Activated CD8-positive, alpha-beta memory T cell treated with anti-CD3 and anti-CD28 coated beads, Interleukin-2, amount 50 U/mL, for 4 hours (primary cell): ENCODE results near the gene SLCO2A1.

Experiments
- DNase-seq: peaks from one replicate; pipeline ENCODE4 v3.0.0-alpha.2; 2020

SLCO2A1 gene

DNA sequence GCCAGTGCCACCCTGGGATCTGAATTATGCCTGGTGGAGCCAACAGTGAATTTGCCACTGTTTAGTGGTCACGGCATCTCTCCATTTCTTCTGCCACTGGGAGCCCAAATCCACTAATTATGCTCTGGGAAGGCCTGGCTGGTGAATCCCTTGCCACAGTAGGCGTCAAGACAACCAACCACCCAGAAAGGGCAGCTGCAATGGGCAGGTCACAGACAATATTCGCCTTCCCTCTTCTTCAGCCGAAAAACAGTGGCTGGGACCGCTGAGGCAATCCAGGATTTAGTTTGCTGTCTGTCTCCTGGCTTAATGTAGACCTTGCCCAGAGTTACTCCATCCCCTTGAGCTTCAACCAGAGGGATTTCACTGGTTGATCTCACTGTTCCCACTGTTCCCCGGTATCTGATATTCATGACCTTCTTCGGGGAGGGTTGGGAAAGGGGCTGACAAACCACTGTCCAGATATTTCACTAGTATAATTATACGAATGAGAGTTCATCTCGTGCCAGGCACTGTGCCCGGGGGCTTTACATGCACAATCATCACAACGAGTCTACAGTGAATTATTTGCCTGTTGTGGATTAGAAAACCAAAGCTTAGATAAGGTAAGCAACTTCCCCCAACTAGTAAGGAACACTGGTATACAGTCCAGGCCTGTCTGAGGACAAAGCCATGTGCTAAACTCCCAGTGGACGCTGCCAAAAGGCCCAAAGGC lies 84.2 kb downstream of the SLCO2A1 start:
- DNase-seq: no peak

DNA sequence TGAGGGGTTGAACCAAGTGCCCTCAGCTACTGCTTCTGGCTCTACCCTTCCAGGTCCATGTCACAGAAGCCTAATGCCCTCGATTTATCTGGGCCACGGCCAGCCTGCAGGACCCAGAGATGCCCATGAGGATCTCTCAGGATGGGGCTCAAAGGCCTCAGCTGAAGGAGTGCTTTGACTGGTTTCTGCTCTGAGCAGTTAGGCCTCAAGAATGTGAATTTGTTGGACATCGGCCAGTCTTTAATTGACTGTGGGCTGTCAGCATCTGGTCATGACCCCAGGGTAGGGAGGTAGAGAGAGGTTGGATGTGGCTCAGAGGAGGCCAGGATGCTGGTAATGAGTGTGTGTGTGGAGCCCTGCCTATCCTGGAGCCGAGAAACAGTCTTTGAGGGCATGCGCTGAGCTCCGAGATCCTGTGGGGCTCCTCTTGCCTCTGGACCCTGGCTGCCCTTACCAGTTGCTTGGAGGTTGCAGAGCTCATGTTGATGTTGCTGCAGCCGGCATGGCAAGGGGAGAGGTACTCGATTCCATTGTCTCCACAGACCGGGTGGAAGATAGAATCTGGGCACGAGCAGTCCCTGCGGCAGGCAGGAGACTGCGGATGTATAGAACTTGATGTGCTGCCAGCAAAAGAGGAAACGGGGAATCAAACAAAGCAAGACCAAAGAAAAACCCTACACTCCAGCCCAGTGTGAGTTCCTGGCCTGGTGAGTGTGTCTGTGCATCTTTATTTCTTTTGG lies 84.9 kb downstream of the SLCO2A1 start:
- no peak for DNase-seq

DNA sequence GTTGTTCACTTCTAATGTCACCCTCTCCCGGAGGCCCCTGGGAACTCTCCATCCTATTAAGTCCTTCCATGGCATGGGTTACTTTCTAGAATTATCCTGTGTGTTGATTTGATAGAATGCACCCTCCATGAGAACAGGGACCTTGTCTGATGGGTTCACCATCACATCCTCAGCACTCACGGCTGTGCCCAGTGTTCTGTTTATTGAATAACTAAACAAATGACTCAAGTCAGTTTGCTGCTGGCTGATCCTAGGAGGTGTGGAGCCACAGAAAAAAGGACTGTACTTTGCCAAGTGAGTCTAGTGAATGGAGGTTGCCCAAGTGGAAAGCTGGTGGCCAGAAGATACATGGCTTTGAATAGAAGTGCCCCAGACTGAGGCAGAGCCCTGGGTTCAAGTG lies 85.5 kb downstream of the SLCO2A1 start:
- no peak for DNase-seq

DNA sequence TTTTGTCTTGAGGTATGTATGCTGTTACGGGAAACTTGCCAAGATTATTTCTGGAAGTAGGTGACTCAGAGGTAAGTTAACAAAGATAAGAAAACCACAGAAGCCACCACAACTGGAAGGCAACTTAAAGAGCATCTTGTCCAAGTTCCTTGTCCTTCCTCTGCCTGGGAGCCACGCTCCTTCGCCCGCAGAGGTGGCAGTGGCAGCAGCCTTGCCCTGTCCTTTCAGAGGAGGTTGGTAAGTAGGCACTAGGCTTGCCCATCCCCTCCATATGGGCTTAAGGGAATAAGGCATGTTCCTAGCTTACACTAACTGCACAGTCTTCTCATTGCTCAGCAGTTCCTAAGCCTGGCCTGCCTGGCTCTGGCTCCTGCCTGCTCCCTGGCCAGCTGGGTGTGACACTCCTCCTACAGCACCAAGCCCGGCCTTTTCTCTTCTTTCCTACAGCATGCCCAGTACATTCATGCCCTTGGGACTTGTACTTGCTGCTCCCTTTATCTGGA lies 86.0 kb downstream of the SLCO2A1 start:
- DNase-seq: no peak

DNA sequence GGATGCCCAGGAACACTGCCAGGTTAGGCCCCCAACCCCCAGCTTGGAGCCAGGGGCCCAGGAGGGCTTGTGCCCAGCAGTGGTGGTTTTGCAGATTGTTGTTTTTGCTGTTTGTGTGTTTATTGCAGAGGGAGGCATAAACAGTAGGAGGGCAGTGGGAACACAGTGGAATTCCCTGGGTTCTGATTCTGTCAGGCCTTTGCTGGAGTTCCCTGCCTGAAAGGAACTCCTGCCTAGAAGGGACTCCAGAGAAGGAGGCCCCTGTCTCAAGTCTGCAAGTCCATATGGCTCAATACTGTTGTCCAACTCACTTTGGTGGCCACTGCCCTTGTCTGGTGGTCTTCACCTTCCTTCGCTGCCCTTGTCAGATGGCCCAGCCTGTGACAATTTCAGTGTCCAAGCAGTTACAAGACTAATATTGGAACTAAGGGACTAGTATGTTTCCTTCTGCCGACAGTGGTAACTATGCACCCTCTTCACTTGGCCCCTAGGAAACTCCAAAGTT lies 86.6 kb downstream of the SLCO2A1 start:
- no peak for DNase-seq

DNA sequence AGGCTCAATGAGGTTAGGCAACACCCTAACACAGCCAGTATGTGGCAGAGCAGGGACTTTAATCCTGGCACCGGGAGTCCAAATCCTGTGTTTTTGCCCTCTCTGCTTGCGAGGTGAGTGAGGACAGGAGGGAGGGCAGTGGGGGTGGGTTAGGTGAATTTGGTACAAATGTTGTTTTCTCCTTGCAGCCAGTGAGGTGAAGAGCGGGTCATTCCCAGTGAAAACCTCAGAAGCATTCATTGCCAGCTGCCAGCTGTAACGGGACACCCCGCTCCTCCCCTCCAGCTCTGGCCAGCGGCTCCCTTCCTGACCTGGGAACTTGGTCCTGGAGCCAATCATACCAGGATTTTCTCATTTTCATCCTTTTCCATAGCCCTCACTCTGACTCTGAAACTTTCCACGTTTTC lies 88.3 kb downstream of the SLCO2A1 start:
- DNase-seq: no peak

DNA sequence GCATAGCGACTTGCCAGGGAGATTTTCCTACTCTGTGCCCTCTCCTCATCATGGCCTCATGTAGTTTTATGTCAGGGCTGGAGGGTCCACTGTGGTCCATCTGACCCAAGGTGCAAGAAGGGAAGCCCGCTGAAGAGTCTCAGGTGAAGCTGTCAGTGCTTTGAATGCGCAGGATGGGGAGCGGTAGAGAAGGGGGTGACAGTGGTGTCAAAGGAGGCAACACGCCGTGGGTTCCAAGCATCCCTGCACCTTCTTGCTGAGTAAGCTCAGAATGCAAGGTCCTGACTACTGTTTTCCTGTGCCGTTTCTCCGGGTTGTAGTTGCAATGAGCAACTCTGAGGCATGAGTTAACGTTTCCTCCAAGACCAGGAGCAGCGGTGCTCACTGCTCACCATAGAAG lies 89.2 kb downstream of the SLCO2A1 start:
- no peak for DNase-seq

DNA sequence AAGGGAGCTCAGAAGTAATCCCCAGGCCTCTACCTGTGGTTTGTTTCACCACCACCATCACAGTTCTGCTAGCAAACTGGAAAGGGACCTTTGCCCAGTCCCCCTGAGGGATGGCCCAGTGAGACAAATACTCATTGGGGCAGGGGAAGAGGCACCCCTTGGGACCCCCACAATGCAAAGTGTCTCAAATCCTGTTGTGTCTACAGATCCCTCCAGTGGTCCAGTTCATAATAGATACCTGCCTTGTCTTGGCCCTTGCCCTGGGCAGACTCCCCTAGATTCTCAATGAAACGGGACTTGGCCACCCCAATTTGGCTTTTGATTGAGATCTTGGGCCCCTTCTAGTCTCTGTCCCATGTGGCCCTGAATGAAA lies 90.3 kb downstream of the SLCO2A1 start:
- DNase-seq: no peak

DNA sequence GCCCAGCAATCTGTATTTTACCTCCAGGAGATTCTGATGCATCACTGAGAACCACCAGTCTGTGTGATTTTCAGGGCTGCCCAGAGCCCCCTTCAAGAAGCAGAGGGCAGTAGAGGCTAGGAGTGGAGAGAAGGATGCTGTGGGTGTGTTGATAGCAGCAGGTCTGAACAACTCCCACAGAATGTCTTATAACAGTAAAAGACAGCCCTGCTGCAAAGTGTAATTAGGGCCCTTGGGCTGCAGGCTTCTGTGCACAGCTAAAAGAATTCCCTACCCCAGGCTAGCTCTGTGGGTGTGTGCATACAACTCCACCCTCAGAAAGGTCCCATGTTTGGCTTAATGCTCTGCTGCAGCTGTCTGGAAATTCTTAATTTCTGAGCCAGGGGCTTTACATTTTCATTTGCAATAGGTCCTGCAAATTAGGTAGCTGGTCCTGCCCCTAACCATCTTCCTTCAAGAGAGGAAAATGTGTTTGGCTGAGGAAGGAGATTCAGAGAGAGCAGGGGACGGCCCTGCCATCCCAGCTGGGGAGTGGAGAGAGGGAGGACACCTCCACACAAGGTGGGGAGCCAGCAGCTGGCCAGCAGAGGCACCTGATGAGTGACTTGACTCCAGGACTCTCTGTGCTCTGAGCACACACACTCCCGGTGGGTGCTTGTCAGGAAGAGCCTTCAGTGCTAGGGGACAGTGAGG lies 90.8 kb downstream of the SLCO2A1 start:
- no peak for DNase-seq

DNA sequence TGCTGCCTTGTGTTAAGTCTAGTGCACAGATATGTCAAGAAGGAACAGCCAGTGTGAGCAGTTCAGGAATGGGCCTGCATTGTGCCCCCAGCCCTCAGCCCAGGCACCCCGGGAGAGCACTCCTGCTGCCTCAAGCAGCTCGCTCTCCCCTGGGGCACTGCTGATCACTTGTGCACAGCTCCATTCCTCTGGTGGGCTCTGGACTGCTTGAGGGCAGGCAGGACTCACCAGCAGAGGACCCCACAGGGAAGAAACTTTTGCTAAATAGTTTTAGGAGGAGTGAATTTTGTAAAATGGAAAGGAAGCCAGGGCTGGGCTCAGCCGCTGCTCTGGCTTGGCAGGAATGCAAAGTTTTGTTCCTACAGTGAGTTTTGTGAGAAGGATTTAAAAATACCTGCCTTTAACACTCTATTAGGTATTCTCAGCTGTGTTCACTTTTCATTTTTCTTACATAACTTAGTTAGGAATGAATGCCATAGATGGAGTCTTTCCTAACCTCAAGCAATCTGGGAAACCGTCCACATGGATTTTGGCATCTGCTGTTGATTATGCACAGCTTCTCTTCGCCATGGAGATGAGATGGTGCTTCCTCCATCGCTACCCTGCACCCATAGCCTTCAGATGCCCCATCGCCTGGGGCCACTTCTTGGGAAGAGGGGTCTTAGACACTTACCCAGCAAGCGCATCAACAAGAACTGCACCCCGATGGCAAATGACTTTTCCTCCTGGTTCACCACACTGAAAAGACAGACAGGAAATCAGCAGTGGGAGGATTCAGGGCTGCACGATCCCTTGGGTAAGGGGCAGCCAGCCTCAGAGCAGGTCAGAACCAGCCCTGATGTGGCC lies 91.7 kb downstream of the SLCO2A1 start:
- DNase-seq: no peak

DNA sequence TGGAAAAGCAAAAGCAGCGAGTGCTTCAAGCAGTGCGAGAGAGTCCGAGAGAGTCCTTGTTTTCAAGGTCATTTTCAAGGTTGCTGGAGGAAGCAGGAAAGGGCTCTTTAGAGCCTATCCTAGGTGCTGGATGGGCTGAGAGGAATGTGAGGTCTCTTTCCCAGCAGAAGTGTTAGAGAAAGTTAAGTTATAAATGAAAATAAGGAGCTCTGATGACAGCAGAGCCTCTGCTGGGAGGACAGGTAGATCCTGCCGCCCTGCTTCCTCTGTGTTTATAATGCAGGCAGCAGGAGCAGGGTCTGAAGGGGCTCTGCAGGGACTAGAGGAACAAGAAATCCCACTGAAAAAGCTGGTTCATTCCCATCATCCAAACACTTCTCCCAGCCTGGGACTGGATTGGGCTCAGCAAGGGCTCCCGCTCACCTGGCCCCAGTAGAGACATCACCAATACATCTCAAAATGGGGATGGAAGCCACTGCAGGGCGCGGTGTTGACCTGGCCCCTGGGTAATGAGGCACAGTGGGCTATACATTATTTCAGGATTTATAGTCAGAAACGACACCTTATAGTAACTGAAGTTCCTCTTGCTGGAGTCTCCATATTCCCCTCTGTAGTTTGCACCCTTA lies 92.6 kb downstream of the SLCO2A1 start:
- DNase-seq: no peak

DNA sequence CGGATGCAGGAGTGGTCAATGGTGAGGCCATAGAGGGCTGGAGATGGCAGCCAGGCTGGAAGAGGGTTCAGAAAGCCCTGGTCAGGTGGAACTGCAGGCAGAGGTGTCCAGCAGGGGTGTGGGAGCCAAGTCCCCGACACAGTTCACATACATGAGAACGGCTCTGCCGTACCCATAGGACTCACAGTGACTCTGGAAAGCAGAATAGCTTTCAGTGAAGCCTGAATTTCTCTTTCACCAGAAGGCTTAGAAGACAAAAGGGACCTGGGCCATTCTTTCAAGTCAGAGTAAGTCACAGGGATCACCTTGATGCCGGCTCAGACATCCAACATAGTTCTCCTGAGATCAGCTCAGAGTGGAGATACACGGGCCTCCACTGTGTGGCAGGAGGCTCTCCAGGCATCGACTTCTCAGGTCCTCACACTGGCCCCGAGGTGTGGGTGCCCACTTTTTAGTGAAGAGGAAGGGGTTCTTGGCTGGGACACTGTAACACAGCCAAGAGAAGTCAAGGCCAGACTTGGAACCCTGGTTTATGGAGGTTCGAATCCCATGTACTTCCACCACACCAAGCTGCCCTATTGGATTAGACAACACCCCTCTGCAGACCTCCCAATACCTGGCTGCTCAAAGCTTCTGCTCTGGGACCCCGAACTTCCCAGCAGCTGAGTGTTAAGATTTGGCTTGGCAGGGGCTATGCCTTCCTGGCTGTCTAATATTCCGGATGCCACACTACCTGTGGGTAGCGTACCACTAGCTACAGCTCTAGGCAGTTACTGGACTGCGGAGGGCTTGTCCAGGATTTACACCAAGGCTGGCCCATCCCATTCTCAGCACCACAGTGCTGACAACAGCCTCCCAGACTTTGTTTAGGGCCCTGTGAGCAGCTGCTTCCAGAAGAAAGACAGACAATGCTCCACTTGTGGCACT lies 93.6 kb downstream of the SLCO2A1 start:
- no peak for DNase-seq

DNA sequence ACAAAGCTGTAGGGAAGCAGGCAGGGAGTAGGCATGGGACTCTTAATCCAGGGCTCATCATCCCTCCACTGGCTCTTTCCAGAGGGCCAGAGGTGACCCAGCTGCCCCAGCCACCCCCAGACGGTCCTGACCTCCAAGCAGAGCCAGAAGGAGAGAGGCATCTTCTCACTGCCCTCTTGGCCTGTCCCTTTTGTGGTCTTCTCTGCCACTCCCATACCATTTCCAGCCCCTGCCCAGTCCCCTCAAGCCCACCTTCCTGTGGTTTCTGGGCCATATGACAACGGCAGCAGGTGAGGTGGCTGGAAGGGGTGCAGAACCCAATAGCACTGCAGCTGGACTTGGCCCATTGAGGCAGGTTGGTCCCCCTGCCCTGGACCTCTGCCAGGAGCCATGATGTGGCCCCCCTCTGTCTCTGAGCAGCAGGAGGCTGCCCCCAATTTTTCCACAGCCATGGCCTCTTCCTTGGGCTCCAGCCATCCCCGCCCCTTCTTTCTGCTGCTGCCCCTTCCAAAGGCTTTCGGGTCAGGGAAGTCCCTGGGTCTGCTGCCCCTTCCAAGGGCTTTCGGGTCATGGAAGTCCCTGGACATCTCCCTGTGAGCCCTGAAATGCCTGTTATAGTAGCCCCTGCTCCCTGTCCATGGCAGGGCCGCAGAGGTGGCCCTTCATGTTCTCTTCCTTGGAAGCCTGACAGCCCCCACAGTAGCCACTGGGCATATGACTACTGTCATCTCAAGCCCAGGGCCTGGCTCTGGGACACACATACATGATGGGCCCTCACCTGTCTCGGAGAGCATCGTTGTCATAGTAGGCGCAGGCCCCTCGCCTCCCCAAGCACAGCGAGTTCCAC lies 94.5 kb downstream of the SLCO2A1 start:
- no peak for DNase-seq

DNA sequence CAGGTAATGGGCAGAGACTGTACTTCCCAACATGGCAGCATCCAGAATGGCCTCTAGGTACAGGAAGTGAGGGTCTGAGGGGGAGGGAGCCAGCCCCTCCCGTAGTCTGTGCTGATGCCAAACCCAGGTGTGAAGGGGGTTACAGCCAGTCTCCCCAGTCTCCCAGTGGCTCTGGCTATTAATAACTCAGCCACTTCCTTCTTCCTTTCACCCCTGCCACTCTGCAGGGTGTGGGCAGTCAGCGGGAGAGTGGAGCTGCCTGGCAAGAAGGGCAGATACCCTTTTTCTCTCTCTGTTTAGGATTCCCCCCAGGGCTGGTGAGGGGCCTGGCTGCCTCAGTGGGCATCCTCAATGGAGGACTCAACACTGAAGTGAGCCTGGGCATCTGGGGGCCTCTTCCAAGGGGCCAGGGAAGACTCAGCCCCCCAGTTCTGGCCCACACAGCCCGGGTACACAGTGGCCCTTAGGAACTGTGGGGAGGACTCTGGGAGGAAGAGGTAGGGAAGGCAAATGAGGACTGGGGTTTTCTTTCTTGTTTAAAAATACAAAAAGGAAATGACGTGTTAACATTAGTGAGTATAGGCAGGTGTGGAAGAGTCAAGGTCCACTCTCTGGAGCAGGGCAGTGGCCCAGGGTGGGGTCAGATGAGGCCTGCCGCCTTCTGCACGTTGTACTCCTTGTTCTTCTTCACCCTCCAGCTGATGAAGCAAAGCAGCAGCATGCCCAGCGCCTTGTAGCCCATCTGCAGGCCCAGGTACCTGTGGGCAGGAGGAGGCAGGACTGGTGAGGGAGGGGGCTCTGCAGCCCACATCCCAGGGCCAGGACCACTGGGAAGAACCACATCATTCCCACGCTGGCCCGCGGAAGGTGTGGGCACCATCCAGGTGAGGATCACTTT lies 95.4 kb downstream of the SLCO2A1 start:
- DNase-seq: no peak

DNA sequence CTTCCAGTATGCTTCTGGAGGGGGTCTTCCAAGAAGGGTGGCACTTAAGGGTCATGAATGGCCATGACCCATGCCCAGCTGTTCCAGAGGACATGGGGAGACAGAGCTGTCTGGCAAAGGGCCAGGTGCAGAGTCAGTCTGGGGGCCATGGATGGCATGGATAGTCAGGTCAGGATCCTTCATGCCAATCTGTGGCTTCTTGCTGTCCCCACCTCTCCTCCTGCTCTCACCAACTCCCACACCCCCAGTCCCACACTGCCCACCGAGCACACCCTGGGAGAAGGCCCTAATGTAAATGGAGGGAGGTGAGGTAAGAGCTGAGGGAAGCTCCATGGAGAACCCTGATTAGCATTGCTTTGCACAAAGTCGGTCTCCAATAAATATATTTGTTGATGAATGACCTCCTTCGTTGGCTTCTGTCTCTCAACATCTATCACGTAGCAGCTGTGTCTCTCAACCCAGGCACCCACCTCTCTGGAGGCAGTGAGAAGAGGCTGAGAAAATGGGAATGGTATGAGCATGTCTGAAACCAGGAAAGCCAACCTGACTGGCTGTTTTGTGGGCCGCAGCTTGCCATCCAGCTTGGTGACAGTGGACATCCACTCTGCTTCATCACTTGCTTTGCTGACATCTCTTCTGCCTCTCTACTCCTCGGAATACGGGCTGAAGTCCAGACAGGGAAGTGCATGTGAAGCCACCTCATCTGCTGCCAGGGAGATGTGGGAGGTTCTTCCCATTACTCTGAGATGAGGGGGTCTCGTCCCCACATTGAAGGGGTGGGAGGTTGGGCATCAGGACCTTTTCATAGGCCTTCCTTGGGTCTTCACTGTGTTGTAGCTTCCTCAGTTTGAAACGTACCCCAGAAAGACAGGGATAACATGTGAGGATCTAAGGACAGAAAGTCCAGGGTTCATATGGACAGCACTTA lies 96.4 kb downstream of the SLCO2A1 start:
- no peak for DNase-seq

DNA sequence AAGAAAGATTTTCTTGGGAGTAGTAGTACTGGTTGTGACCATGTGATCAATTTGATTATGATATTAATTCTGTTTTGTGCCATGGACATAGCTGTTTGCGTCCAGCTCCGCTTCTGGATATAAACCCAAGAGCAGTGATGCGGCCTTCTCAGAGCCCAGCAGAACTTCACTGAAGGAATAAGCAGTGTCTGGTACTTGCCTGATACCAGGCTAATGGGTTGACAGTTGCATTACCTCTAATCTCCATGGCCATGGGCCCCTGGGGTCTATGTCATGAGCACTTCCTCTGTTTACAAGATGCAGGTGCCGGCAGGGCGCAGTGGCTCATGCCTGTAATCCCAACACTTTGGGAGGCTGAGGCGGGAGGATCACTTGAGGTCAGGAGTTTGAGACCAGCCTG lies 97.7 kb downstream of the SLCO2A1 start:
- no peak for DNase-seq

DNA sequence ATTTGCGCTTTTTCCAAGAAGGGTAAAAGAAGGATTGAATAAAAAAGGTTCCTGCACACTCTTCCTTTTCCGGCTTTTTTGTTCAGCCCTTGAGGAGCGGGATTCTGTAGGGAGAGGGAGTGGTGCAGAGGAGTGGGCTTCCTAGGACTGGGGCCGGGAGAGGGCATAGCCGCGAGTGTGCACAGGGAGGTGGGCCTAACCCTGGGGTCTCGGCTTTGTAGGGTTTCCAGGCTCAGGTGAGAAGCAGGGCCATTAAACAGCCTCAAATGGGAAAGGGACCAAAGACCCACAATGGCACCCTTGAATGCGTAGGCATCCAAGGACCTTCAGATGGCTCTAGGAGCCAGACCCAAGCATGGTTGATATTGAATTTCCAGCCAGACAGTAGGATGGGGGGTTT lies 98.6 kb downstream of the SLCO2A1 start:
- DNase-seq: no peak
